Measurements from ENCODE around the gene PLEKHM3.

DNA sequence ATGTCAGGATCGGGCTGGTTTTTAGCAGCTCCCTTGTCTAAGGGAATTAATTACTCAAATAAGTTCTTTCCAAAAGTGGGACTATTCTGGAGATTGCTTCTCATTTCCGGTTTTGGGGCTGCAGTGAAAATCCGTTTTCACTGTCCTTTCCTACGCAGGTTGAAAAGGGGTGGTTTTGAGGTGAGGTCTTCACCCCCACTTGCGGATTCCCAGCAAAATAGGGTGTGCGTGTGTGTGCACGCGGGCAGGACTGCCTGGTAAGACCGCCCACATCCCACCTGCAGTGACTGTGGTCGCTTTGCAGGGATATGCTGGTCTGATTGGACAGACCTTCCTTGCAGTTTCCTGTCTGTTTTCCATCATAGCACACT is 472 bp upstream of the PLEKHM3 start:
- TF ChIP-seq EZH2 (IDR thresholded peaks at IDR 0.05; ENCODE audit: low read length, missing control alignments) (no peak), CTCF (conservative IDR thresholded peaks at IDR 0.05 in 1 of 2, IDR thresholded peaks at IDR 0.05 in 1 of 2; ENCODE audit: low read depth in 1 of 2, low read length in 2 of 2) (no peak)

All from fibroblast of lung (primary cell).